Pons (tissue), 1 donor: Measurements from ENCODE around the gene SASH1.
"Not testable (repeated sequence)": the region's sequence is repeated elsewhere in the genome, so short reads cannot be mapped to it uniquely, and the experiment has no call there.

Experiments
- DNase-seq: peaks from one replicate; pipeline ENCODE4 v3.0.0-alpha.2; 2016; ENCODE audit warnings: low spot score

SASH1 gene

GRCh38 chr6:148551226-148551625 lies 208.6 kb downstream of the SASH1 start:
- DNase-seq: no peak

- DNase-seq: no peak
These were observed 213.8 kb downstream of the SASH1 start for GRCh38 chr6:148556410-148556809.

GRCh38 chr6:148557796-148558321 lies 215.2 kb downstream of the SASH1 start:
- no peak for DNase-seq

GRCh38 chr6:148559848-148560433 lies 217.3 kb downstream of the SASH1 start:
- DNase-seq: peak; percentile 65

- DNase-seq: no peak
These were observed 219.0 kb downstream of the SASH1 start for GRCh38 chr6:148561629-148562028.

GRCh38 chr6:148563066-148563465 lies 220.4 kb downstream of the SASH1 start:
- no peak for DNase-seq

- DNase-seq: no peak
These were observed 221.9 kb downstream of the SASH1 start for GRCh38 chr6:148564494-148565035.

GRCh38 chr6:148565321-148565926 lies 222.8 kb downstream of the SASH1 start:
- no peak for DNase-seq

GRCh38 chr6:148565930-148566663 lies 223.5 kb downstream of the SASH1 start:
- DNase-seq: peak; percentile 80

- no peak for DNase-seq
These were observed 224.2 kb downstream of the SASH1 start for GRCh38 chr6:148566664-148567350.

GRCh38 chr6:148570456-148570855 lies 227.8 kb downstream of the SASH1 start:
- no peak for DNase-seq

- no peak for DNase-seq
These were observed 230.2 kb downstream of the SASH1 start for GRCh38 chr6:148572676-148573335.

GRCh38 chr6:148573922-148574321 lies 231.3 kb downstream of the SASH1 start:
- no peak for DNase-seq

- DNase-seq: peak; percentile 87
These were observed 235.2 kb downstream of the SASH1 start for GRCh38 chr6:148577687-148578488.

GRCh38 chr6:148578489-148578814 lies 235.8 kb downstream of the SASH1 start:
- DNase-seq: no peak

- no peak for DNase-seq
These were observed 236.4 kb downstream of the SASH1 start for GRCh38 chr6:148578837-148579565.

- DNase-seq: no peak
These were observed 237.8 kb downstream of the SASH1 start for GRCh38 chr6:148580442-148580841.

GRCh38 chr6:148583631-148584030 lies 241.0 kb downstream of the SASH1 start:
- no peak for DNase-seq

- not testable (repeated sequence) for DNase-seq
These were observed 243.0 kb downstream of the SASH1 start for GRCh38 chr6:148585641-148586040.

GRCh38 chr6:148590883-148591282 lies 248.2 kb downstream of the SASH1 start:
- DNase-seq: no peak
